Mesodermal cell (in vitro differentiated cells): ENCODE measurements around the gene MNDA.

Source experiments
- H3K27ac ChIP-seq: 2 replicates; pipeline ENCODE4 v1.7.0; 2013; ENCODE audit warnings: mild to moderate bottlenecking, low read depth, low read length, moderate library complexity; ENCODE audit not compliant: severe bottlenecking
- H3K36me3 ChIP-seq: 2 replicates; pipeline ENCODE4 v1.7.1; 2013; ENCODE audit warnings: mild to moderate bottlenecking, low read length, moderate library complexity; ENCODE audit not compliant: control insufficient read depth, insufficient read depth
- H3K4me1 ChIP-seq: one replicate; pipeline ENCODE4 v1.7.1; 2013; ENCODE audit warnings: mild to moderate bottlenecking, low read length; ENCODE audit not compliant: insufficient read depth, control insufficient read depth, poor library complexity, severe bottlenecking
- H3K4me3 ChIP-seq: 2 replicates; pipeline ENCODE4 v1.7.0; 2013; ENCODE audit warnings: low read length, control low read depth, mild to moderate bottlenecking; ENCODE audit not compliant: insufficient read depth, poor library complexity, severe bottlenecking; ENCODE audit errors: extremely low read depth
- H3K9me3 ChIP-seq: 2 replicates; pipeline ENCODE4 v1.7.1; 2013; ENCODE audit warnings: mild to moderate bottlenecking, low read length, moderate library complexity; ENCODE audit not compliant: control insufficient read depth
- WGBS, 2 experiments: methylation state at CpG; one replicate each; pipeline ENCODE4 v1.1.5; 2013; ENCODE audit warnings: missing lambda C conversion rate in 2 of 2; ENCODE audit not compliant: insufficient coverage in 2 of 2; 5-methylcytosine and 5-hydroxymethylcytosine counted together

Gene MNDA

GRCh38 chr1:158810311-158810710, 20.8 kb upstream of the MNDA start:
- Histone ChIP-seq H3K9me3 (no peaks in the 10 kb centered on the region), H3K4me1 (no peaks in the 10 kb centered on the region), H3K27ac (no peak overlapping the region), H3K36me3 (no peaks in the 10 kb centered on the region), H3K4me3 (no peak overlapping the region)
- WGBS, 2 experiments, result 83 to 93% methylated on average over 2 to 3 of the region's 4 CpGs

GRCh38 chr1:158812336-158812735, 18.8 kb upstream of the MNDA start:
- no peaks in the 10 kb centered on the region for H3K36me3 ChIP-seq
- H3K4me3 ChIP-seq, result no peak overlapping the region
- WGBS, 2 experiments, result no CpG with 5 or more reads among the region's 2 CpGs
- H3K4me1 ChIP-seq, result no peaks in the 10 kb centered on the region
- no peaks in the 10 kb centered on the region for H3K9me3 ChIP-seq
- H3K27ac ChIP-seq, result no peak overlapping the region

GRCh38 chr1:158813164-158813563, 18.0 kb upstream of the MNDA start:
- Histone ChIP-seq H3K4me3 (no peak overlapping the region), H3K36me3 (no peaks in the 10 kb centered on the region), H3K4me1 (peaks cover 3% of the 10 kb centered on the region), H3K9me3 (no peaks in the 10 kb centered on the region), H3K27ac (no peak overlapping the region)
- 93% methylated on average over 2 of the region's 3 CpGs; no CpG with 5 or more reads in 1 of the 2 experiments for WGBS, 2 experiments

- Histone ChIP-seq H3K27ac (no peak overlapping the region), H3K4me3 (no peak overlapping the region), H3K36me3 (no peaks in the 10 kb centered on the region), H3K9me3 (no peaks in the 10 kb centered on the region), H3K4me1 (peaks cover 12% of the 10 kb centered on the region)
- no CpG with 5 or more reads among the region's 1 CpG for WGBS, 2 experiments
These were observed 16.2 kb upstream of the MNDA start for GRCh38 chr1:158814970-158815369.

- no peaks in the 10 kb centered on the region for H3K36me3 ChIP-seq
- H3K27ac ChIP-seq, result peak overlapping the region; percentile 68
- H3K9me3 ChIP-seq, result no peaks in the 10 kb centered on the region
- H3K4me3 ChIP-seq, result no peak overlapping the region
- WGBS, 2 experiments, result 80 to 100% methylated on average over 1 of the region's 1 CpG
- H3K4me1 ChIP-seq, result peaks cover 12% of the 10 kb centered on the region
These were observed 12.6 kb upstream of the MNDA start for GRCh38 chr1:158818560-158818959.

GRCh38 chr1:158818975-158819431, 12.1 kb upstream of the MNDA start:
- whole genome bisulfite sequencing, 2 experiments, result no CpG with 5 or more reads among the region's 1 CpG
- peaks cover 12% of the 10 kb centered on the region for H3K4me1 ChIP-seq
- H3K4me3 ChIP-seq, result no peak overlapping the region
- H3K36me3 ChIP-seq, result no peaks in the 10 kb centered on the region
- peak overlapping the region; percentile 68 for H3K27ac ChIP-seq
- H3K9me3 ChIP-seq, result no peaks in the 10 kb centered on the region

- 90 to 100% methylated on average over 3 of the region's 7 CpGs for WGBS, 2 experiments
- Histone ChIP-seq H3K9me3 (no peaks in the 10 kb centered on the region), H3K36me3 (no peaks in the 10 kb centered on the region), H3K4me1 (peaks cover 12% of the 10 kb centered on the region), H3K27ac (peak overlapping the region; percentile 68), H3K4me3 (no peak overlapping the region)
These were observed 11.4 kb upstream of the MNDA start for GRCh38 chr1:158819461-158820443.

GRCh38 chr1:158821723-158822122, 9.4 kb upstream of the MNDA start:
- no peaks in the 10 kb centered on the region for H3K9me3 ChIP-seq
- WGBS, 2 experiments, result no CpG with 5 or more reads among the region's 1 CpG
- peaks cover 12% of the 10 kb centered on the region for H3K4me1 ChIP-seq

GRCh38 chr1:158830074-158830677, 975 bp upstream of the MNDA start:
- 75 to 92% methylated on average over 1 of the region's 2 CpGs for WGBS, 2 experiments
- Histone ChIP-seq H3K4me3 (no peak overlapping the region), H3K9me3 (no peaks in the 10 kb centered on the region), H3K36me3 (no peaks in the 10 kb centered on the region), H3K27ac (no peak overlapping the region), H3K4me1 (no peaks in the 10 kb centered on the region)

More at GRCh38 chr1:158821723-158822122, 9.4 kb upstream of the MNDA start:
- Histone ChIP-seq H3K4me3 (no peak overlapping the region), H3K36me3 (no peaks in the 10 kb centered on the region), H3K27ac (no peak overlapping the region)

- H3K4me3 ChIP-seq, result no peak overlapping the region
- no peaks in the 10 kb centered on the region for H3K36me3 ChIP-seq
- no peaks in the 10 kb centered on the region for H3K4me1 ChIP-seq
- no peak overlapping the region for H3K27ac ChIP-seq
- 100% methylated on average over 1 to 2 of the region's 3 CpGs for WGBS, 2 experiments
- no peaks in the 10 kb centered on the region for H3K9me3 ChIP-seq
These were observed 2.1 kb downstream of the MNDA start for GRCh38 chr1:158833264-158833663.
